GM12874 (cell line): ENCODE data around the gene USP5.

ENCODE experiments used
- CTCF ChIP-seq: IDR thresholded peaks from 2 replicates; pipeline ENCODE4 v1.5.1; 2011; ENCODE audit warnings: low read depth, mild to moderate bottlenecking, control low read depth, low read length, moderate library complexity; ENCODE audit not compliant: insufficient read depth

The USP5 gene

DNA sequence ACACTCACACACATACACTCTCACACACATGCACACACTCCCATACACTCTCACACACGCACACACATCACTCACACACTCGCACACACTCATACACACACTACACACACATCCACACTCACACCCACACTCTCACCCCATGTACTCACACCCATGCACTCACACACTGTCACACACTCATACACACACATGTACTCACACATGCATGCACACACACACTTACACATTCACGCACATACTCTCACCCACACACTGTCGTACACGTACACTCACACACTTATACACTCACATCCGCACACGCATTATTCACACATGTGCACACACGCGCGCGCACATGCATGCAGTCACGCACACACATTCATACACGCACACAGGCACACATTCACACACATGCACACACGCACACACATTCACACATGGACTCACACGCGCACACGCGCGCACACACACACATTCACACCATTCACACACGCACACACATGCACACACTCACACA is 34.2 kb upstream of the USP5 start:
- no peak for TF ChIP-seq CTCF

DNA sequence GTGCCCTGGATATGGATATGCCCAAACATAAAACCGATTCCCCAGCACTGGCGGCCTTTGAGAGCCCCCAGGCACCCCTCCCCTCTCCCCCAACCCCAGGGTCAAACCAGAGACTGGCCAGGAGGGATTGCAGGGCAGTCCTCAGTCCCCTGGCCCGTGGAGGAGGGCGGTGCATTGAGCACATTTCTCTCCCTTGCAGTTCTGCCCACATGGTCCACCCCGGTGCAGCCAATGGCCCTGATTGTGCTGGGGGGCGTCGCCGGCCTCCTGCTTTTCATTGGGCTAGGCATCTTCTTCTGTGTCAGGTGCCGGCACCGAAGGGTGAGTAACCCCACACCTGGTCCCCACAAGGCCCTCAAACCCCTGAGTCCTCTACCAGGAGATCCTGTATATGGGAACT is 33.7 kb upstream of the USP5 start:
- no peak for TF ChIP-seq CTCF

GRCh38 chr12:6818645-6819044 is 33.3 kb upstream of the USP5 start:
- no peak for TF ChIP-seq CTCF

- no peak for TF ChIP-seq CTCF
Observed at GRCh38 chr12:6819106-6820030, 32.6 kb upstream of the USP5 start.

- TF ChIP-seq CTCF, result no peak
Observed at GRCh38 chr12:6820166-6820565, 31.8 kb upstream of the USP5 start.

DNA sequence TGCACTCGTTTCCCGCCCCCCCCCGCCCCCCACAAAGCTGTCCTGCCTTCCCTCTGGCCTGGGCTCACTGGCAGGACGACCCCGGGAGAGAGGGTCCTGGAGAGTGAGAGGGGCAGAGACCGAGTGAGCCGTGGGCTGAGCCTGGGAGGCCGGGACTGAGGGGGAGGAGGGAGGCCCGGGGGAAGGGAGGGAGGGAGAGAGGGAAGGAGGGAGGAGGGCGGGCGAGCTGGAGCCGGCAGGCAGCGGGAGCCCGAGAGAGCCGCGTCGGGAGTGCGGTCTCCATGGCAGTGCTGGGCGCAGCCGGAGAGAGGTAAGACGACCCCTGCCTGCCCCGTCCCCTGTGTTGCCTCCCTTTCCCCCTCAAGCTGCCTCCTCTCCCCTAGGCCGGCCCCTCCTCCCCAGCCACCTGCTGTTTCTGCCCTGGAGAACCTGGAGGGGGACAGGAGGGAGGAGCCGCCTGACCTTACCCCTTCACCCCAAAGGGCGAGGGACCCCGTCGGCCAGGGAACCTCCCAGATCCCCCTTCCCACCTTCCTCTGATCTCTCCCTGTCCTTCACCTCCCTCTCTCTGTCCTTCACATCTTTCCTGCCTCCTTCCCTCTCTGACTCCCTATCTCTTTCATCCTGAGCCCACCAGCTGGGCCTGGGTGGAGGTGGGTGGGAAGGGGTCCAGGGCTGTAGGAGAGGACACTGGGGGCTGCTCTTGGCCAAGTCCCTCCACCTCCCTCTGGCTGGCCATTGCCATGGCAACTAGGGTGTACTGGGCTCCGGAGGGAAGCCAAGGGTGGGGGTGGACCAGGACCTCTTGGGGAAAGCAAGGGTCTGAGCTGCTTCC is 30.1 kb upstream of the USP5 start, which contains the start of gene GPR162:
TSS of gene GPR162 (plus strand) at position 231 of the 835 bp plus-strand sequence. CDS start 2,078 bp downstream, outside the sequence.
- TF ChIP-seq CTCF, result no peak

DNA sequence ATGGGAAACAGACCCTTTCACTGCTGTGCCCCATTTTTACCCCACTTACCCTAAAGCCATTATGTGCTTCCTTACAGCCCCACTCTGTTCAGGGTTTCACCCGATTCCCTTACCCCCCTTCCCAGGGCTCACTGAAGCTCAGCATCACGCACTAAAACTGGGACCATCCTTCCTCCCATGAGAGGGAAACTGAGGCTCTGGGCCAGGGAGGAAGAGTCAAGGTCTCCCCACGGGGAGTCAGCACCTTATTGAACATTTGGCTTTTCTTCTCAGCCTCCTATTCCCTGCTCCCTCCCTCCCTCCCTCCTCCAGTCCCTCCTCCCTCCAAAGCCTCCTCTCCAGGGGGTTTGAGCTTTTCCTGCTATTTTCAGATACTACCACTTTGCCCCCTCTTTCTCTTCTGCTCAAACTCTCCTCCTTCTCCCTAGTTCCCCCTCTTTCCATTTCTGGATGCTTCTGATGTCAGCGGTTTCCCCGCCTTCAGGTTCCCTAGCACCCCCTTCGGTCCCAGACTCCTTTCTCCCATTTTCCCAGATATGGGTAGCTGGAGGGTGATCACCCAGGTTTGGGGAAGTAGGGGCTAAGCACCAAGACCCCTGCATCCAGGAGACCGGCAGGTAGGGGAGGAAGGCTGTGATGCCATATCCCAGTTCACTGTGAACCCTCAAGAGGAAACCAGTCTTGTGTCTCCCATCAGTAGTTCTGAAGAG is 29.4 kb upstream of the USP5 start:
- TF ChIP-seq CTCF, result no peak
